HepG2 (cell line): ENCODE measurements around the gene TEX26. TPM values are rescaled to one million over a fixed set of nuclear protein-coding genes. Genes with fewer than 3 reads are reported as not detected.

Experiments used
- ATAC-seq: fragments of 200-7000 bp; cut with Tn5 transposase; 3 replicates; pipeline ENCODE4 v1.9.1; 2020; ENCODE audit warnings: mild to moderate bottlenecking, moderate library complexity
- BruUV-seq: library from RNA; stranded (reverse); fragments of 400-500 nt; replicated peaks from 2 replicates; lab custom pipeline; 2021; lab: Mats Ljungman, UMichigan
- CTCF ChIA-PET: fragments of 300-600 bp; formaldehyde crosslinking; extraction: SDS; loops from one replicate; lab custom pipeline; 2021; ENCODE audit warnings: low total read pairs, inconsistent platforms, low intra/inter-chr PET ratio; lab: Yijun Ruan, JAX
- POLR2A ChIA-PET: fragments of 350-600 bp; sonication (Branson Sonifier 250); formaldehyde crosslinking; loops from one replicate; lab custom pipeline; 2020; ENCODE audit warnings: antibody characterized with exemption, inconsistent platforms; lab: Yijun Ruan, JAX
- DNase-seq: peaks from one replicate; pipeline ENCODE4 v3.0.0-alpha.2; 2015; ENCODE audit warnings: low spot score
- FAIRE-seq: peaks from 3 replicates; lab custom pipeline; 2011; peaks lifted over from hg19 to GRCh38; lab: Jason Lieb, UNC
- H2AFZ ChIP-seq: one replicate; pipeline ENCODE4 v1.6.1; 2011; ENCODE audit warnings: low read length, inconsistent platforms
- H3K27ac ChIP-seq: fragments of 300-600 bp; 3 replicates; pipeline ENCODE4 v1.8.0; 2011; ENCODE audit warnings: mixed run types, mild to moderate bottlenecking, mixed read lengths, low read length, inconsistent platforms; ENCODE audit not compliant: insufficient read depth; ENCODE audit errors: extremely low read length
- H3K27me3 ChIP-seq, 2 experiments: fragments of 200-600 bp in 1 of 2; 2 replicates in 1 of 2; 3 replicates in 1 of 2; pipeline versions ENCODE4 v1.6.0 to v1.8.0; 2011; ENCODE audit warnings: low read length in 2 of 2, mild to moderate bottlenecking in 2 of 2, moderate library complexity in 2 of 2, inconsistent platforms in 1 of 2; ENCODE audit not compliant: insufficient read depth in 2 of 2, control insufficient read depth in 1 of 2
- H3K36me3 ChIP-seq, 2 experiments: fragments of 200-600 bp in 1 of 2; replicated peaks in 1 of 2; 2 replicates in 1 of 2; 3 replicates in 1 of 2; pipeline versions ENCODE4 v1.5.1 to v1.8.0; 2011; ENCODE audit warnings: low read length in 2 of 2, inconsistent platforms in 1 of 2; ENCODE audit not compliant: insufficient read depth in 2 of 2, control insufficient read depth in 1 of 2
- H3K4me1 ChIP-seq: 2 replicates; pipeline ENCODE4 v1.5.1; 2012; ENCODE audit warnings: low read length, inconsistent platforms; ENCODE audit not compliant: insufficient read depth
- H3K4me2 ChIP-seq: 2 replicates; pipeline ENCODE4 v1.6.0; 2011; ENCODE audit warnings: low read depth, low read length, inconsistent platforms
- H3K4me3 ChIP-seq, 3 experiments: fragments of 200-600 bp in 1 of 3; sonication (generic), shearing (Covaris generic) in 1 of 3; replicated peaks in 1 of 3; 2 replicates each; pipeline ENCODE4 v1.5.1; 2011 to 2016; ENCODE audit warnings: low read length in 3 of 3, inconsistent platforms in 2 of 3, low read depth in 2 of 3, mild to moderate bottlenecking in 2 of 3, control low read depth in 1 of 3, mixed read lengths in 1 of 3; ENCODE audit not compliant: insufficient read depth in 1 of 3
- H3K79me2 ChIP-seq: one replicate; pipeline ENCODE4 v1.6.1; 2011; ENCODE audit warnings: low read length, inconsistent platforms; ENCODE audit not compliant: insufficient read depth
- H3K9ac ChIP-seq: 2 replicates; pipeline ENCODE4 v1.6.0; 2011; ENCODE audit warnings: mild to moderate bottlenecking, low read depth, low read length, inconsistent platforms; ENCODE audit not compliant: insufficient read depth
- H3K9me3 ChIP-seq: 2 replicates; pipeline ENCODE4 v1.5.1; 2012; ENCODE audit warnings: mild to moderate bottlenecking, low read length
- H4K20me1 ChIP-seq: 2 replicates; pipeline ENCODE4 v1.6.0; 2011; ENCODE audit warnings: inconsistent platforms, mild to moderate bottlenecking, low read length, moderate library complexity; ENCODE audit not compliant: insufficient read depth
- CTCF ChIP-seq: sonication (generic); formaldehyde crosslinking; IDR thresholded peaks from 2 replicates; pipeline ENCODE4 v1.5.0; 2020; ENCODE audit warnings: mild to moderate bottlenecking, missing genetic modification reagents, moderate library complexity
- GATA4 ChIP-seq: sonication (generic); IDR thresholded peaks from 2 replicates; pipeline ENCODE4 v1.6.1; 2016; ENCODE audit warnings: antibody characterized with exemption, low read depth, borderline replicate concordance
- HNRNPUL1 ChIP-seq: fragments of 200-400 bp; formaldehyde crosslinking; IDR thresholded peaks from 2 replicates; pipeline ENCODE4 v1.6.1; 2017; ENCODE audit warnings: low read depth, mild to moderate bottlenecking, low read length, moderate library complexity
- STAG1 ChIP-seq: sonication (generic); formaldehyde crosslinking; IDR thresholded peaks from 2 replicates; pipeline ENCODE4 v1.4.0; 2020; ENCODE audit warnings: missing genetic modification reagents
- TOE1 ChIP-seq: sonication (generic); formaldehyde crosslinking; IDR thresholded peaks from 2 replicates; pipeline ENCODE4 v1.4.0; 2020; ENCODE audit warnings: mild to moderate bottlenecking, missing genetic modification reagents
- WGBS: methylation state at CpG from one replicate; pipeline ENCODE4 v1.1.6; 2017; ENCODE audit warnings: low lambda C conversion rate; 5-methylcytosine and 5-hydroxymethylcytosine counted together
- in situ Hi-C: cut with HindIII; loops from 2 replicates; pipeline ENCODE4 v1.10.0; 2017; ENCODE audit warnings: low pct_unique_long_range_greater_than_20kb; ENCODE audit not compliant: extremely low pct_ligation_motif_present
- intact Hi-C: fragments of 100-400 bp; cut with micrococcal nuclease; formaldehyde crosslinking; loops from one replicate; pipeline ENCODE4 v1.10.0; 2022; ENCODE audit not compliant: unreplicated experiment
- polyA plus RNA-seq, 8 experiments: library from polyadenylated mRNA; depleted of rRNA in 3 of 8; stranded (reverse) in 7 of 8; unstranded in 1 of 8; fragments of >200 nt; fragmentation: Illumina TruSeq in 4 of 8; extraction: Trizol in 4 of 8; gene quantifications; 2 replicates each; pipeline versions ENCODE4 v1.2.1 to v1.2.3, GENCODE V29; 2011 to 2016; ENCODE audit warnings: low read depth in 4 of 8, missing spikeins in 1 of 8, mixed read lengths in 1 of 8; ENCODE audit not compliant: insufficient read depth in 1 of 8
- total RNA-seq, 5 experiments: library from RNA; depleted of rRNA; stranded (reverse); fragments of >200 nt; fragmentation: Illumina TruSeq; extraction: Trizol; gene quantifications; 2 replicates each; pipeline ENCODE4 v1.2.3, GENCODE V29; 2016; ENCODE audit warnings: low read depth in 1 of 5
- TF ChIP-seq, protein P1 (sequence below): sonication (generic); formaldehyde crosslinking; IDR thresholded peaks from 2 replicates; pipeline ENCODE4 v1.8.1; 2022; ENCODE audit warnings: low read depth, mild to moderate bottlenecking, missing genetic modification reagents

The TEX26 gene
- total and polyA plus RNA-seq, 2 of the 13 experiments (the other 11 are each of a cell fraction or from before 2014, with no cell fraction given), result not detected

DNA sequence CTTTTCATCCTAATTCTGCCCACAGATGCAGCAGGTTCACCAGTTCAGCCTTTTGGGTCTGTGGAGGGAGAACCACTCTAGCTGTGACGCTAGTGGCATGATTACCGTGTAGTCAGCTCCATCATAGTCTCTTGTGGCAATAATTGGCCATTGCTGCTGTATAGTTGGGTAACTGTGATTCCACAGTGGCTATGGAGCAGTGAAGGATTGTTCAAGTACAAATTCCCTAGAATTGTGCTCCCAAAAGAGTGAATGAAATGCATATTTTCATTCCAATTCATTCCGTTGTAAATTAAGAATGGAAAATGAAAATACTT lies 856 bp downstream of the TEX26 start:
- ATAC-seq (no peak), DNase-seq (no peak), FAIRE-seq (no peak)
- ChIA-PET CTCF (no interaction called here), POLR2A (no interaction called here)
- intact Hi-C loops, result no loop called here
- Histone ChIP-seq H4K20me1 (no peaks in the 10 kb centered on the region; the same call in 1 of the 2 replicates), H3K27me3 (peaks cover 0 to 11% of the 10 kb centered on the region in 2 experiments; a peak in 2 of 5 replicates), H3K4me3 (no peak overlapping the region), H3K79me2 (no peaks in the 10 kb centered on the region), H3K36me3 (no peaks in the 10 kb centered on the region), H3K27ac (no peak overlapping the region), H2AFZ (no peak overlapping the region), H3K4me1 (no peaks in the 10 kb centered on the region), H3K9ac (no peak overlapping the region), H3K9me3 (no peaks in the 10 kb centered on the region), H3K4me2 (no peak overlapping the region)
- 40% methylated on average over 3 of the region's 3 CpGs for WGBS
- TF ChIP-seq TOE1 (CRISPR knock-in tag), result no peak
- TF ChIP-seq, protein P1, sequence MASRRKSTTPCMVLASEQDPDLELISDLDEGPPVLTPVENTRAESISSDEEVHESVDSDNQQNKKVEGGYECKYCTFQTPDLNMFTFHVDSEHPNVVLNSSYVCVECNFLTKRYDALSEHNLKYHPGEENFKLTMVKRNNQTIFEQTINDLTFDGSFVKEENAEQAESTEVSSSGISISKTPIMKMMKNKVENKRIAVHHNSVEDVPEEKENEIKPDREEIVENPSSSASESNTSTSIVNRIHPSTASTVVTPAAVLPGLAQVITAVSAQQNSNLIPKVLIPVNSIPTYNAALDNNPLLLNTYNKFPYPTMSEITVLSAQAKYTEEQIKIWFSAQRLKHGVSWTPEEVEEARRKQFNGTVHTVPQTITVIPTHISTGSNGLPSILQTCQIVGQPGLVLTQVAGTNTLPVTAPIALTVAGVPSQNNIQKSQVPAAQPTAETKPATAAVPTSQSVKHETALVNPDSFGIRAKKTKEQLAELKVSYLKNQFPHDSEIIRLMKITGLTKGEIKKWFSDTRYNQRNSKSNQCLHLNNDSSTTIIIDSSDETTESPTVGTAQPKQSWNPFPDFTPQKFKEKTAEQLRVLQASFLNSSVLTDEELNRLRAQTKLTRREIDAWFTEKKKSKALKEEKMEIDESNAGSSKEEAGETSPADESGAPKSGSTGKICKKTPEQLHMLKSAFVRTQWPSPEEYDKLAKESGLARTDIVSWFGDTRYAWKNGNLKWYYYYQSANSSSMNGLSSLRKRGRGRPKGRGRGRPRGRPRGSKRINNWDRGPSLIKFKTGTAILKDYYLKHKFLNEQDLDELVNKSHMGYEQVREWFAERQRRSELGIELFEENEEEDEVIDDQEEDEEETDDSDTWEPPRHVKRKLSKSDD (CRISPR knock-in tag), result no peak
- in situ Hi-C loops, result no loop called here
- no TSS peak for BruUV-seq

DNA sequence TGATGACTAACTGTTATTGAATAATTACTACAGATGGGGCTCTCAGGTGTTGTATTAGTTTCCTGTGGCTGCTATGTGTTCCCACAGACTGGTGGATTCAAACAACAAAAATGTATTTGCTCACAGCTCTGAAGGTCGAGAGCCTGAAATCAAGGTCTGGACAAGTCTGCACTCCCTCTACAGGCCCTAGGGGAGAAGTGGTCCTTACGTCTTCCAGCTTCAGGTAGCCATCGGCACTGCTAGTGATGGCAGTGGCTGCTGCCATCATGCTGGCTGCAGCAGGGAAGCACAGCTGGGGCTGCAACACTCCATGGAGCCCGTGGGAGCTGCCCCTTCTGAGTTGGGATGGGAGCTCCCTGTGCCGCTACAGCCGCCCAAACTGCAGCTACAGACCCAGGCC lies 1.9 kb downstream of the TEX26 start:
- H3K4me2 ChIP-seq, result no peak overlapping the region
- H3K27me3 ChIP-seq, result peaks cover 0 to 11% of the 10 kb centered on the region in 2 experiments; a peak in 2 of 5 replicates
- H3K79me2 ChIP-seq, result no peaks in the 10 kb centered on the region
- no peaks in the 10 kb centered on the region for H3K36me3 ChIP-seq
- DNase-seq (peak; percentile 30), ATAC-seq (peak; percentile 96), FAIRE-seq (no peak)
- intact Hi-C loops (no loop called here), in situ Hi-C loops (no loop called here)
- CTCF ChIA-PET, result no interaction called here
- no peak overlapping the region for H2AFZ ChIP-seq
- POLR2A ChIA-PET, result no interaction called here
- H3K9me3 ChIP-seq, result no peaks in the 10 kb centered on the region
- no peaks in the 10 kb centered on the region; the same call in 1 of the 2 replicates for H4K20me1 ChIP-seq
- H3K4me3 ChIP-seq, result no peak overlapping the region
- no peaks in the 10 kb centered on the region for H3K4me1 ChIP-seq
- H3K27ac ChIP-seq, result no peak overlapping the region
- WGBS, result no CpG with 5 or more reads among the region's 6 CpGs
- H3K9ac ChIP-seq, result no peak overlapping the region
- TF ChIP-seq HNRNPUL1 (no peak), STAG1 (peak; percentile 18; the same call in 1 of the 2 replicates), CTCF (CRISPR knock-in tag) (peak; percentile 32; the same call in 1 of the 2 replicates), GATA4 (no peak)
- no TSS peak for BruUV-seq
